DND-41 (cell line): ENCODE results near the gene COL25A1.

Source experiments
- CTCF ChIP-seq: IDR thresholded peaks from 2 replicates; pipeline ENCODE4 v1.5.1; 2012; ENCODE audit warnings: borderline replicate concordance, low read length, moderate library complexity, mild to moderate bottlenecking; ENCODE audit not compliant: poor library complexity, severe bottlenecking; ENCODE audit errors: extremely low read depth
- EZH2 ChIP-seq: IDR thresholded peaks from 3 replicates; pipeline ENCODE4 v1.6.1; 2012; ENCODE audit warnings: borderline replicate concordance, low read depth, mild to moderate bottlenecking, moderate library complexity, low read length, inconsistent platforms; ENCODE audit not compliant: severe bottlenecking

- no peak for TF ChIP-seq CTCF
- no peak for TF ChIP-seq EZH2
Observed at GRCh38 chr4:108881986-108882385, 420.5 kb downstream of the COL25A1 start.
